ENCODE measurements around the gene APLN.

DNA sequence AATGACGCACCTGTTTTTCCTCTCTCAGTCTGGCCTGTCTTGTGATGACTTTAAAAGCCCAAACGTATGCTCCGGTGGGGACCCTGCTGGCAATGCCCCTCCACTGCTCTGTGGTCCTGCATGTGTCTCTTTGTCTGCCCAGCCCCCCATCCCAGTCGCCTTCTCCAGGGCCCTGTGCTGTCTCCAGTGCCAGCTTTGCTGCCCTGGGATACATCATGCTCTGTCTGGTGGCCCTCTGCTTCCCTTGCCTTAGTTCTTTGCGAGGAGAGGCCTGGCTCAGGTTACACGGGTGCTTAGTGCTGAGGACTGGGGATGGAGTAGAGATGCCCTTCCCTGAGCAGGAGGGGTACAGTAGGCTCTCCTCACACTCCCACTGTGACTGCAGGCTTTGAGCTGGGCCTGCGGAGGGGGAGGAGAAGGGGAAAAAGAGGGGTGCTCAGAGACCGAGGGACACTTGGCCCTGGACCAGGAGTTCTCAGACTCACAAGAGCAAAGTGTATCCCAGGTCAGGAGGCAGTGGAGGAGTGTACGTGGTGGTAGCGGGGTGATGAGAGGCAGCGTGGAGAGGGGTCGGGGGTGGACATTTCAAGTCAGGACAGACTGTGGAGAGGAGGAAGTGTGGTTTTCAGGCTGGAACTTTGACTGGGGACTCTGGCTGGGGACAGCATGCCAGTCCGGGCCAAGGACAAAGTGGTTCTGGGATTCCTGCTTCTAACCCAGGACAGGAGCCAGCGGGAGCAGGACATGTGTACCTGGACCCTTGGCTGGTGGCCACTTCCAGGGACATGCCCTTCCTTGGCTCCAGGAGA lies 2.8 kb downstream of the APLN start:
- no peak for TF ChIP-seq EZH2phosphoT487 (IDR thresholded peaks at IDR 0.05; ENCODE audit: low read depth)
- TF ChIP-seq, protein P1, sequence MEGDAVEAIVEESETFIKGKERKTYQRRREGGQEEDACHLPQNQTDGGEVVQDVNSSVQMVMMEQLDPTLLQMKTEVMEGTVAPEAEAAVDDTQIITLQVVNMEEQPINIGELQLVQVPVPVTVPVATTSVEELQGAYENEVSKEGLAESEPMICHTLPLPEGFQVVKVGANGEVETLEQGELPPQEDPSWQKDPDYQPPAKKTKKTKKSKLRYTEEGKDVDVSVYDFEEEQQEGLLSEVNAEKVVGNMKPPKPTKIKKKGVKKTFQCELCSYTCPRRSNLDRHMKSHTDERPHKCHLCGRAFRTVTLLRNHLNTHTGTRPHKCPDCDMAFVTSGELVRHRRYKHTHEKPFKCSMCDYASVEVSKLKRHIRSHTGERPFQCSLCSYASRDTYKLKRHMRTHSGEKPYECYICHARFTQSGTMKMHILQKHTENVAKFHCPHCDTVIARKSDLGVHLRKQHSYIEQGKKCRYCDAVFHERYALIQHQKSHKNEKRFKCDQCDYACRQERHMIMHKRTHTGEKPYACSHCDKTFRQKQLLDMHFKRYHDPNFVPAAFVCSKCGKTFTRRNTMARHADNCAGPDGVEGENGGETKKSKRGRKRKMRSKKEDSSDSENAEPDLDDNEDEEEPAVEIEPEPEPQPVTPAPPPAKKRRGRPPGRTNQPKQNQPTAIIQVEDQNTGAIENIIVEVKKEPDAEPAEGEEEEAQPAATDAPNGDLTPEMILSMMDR (IDR thresholded peaks at IDR 0.05; ENCODE audit: low read depth, low read length) = no peak
